Measurements from ENCODE around the gene EIPR1. TPM values are rescaled to one million over a fixed set of nuclear protein-coding genes. Genes with fewer than 3 reads are reported as not detected.

EIPR1 gene
- total and polyA plus RNA-seq, 10 of the 15 experiments (the other 5 are each of a cell fraction or from before 2014, with no cell fraction given), result 23.6 to 61.2 (median 42.2) TPM

GRCh38 chr2:3377612-3378432, at the start of gene EIPR1 (continued):
- peak; percentile 68 for TF ChIP-seq ZNF687 (IDR thresholded peaks at IDR 0.05)
- TF ChIP-seq POLR2A (IDR thresholded peaks at IDR 0.05; ENCODE audit: low read depth, low read length), result peak; percentile 92
- peak; percentile 75 for TF ChIP-seq KLF5 (IDR thresholded peaks at IDR 0.05; ENCODE audit: partially characterized antibody)
- TF ChIP-seq EP300 (IDR thresholded peaks at IDR 0.05; ENCODE audit: borderline replicate concordance in 1 of 2, control insufficient read depth in 1 of 2, low read depth in 2 of 2, low read length in 2 of 2), result 0 out of 4 replicates have a peak, but pooled peaks of 1 of the 2 experiments have one; percentile 6
- peak; percentile 78; the same call in 1 of the 2 replicates for TF ChIP-seq PML (IDR thresholded peaks at IDR 0.05; ENCODE audit: low read length)
- no peak for TF ChIP-seq CTCF (IDR thresholded peaks at IDR 0.05 in 2 of 3, conservative IDR thresholded peaks at IDR 0.05 in 1 of 3; ENCODE audit: control insufficient read depth in 2 of 3, extremely low read depth in 1 of 3, insufficient read depth in 1 of 3, low read depth in 3 of 3, low read length in 3 of 3)
- peak; percentile 55; the same call in 1 of the 2 replicates for TF ChIP-seq FOXK2 (IDR thresholded peaks at IDR 0.05)
- peak; percentile 38; the same call in 1 of the 2 replicates for TF ChIP-seq PAX5 (IDR thresholded peaks at IDR 0.05; ENCODE audit: borderline replicate concordance, low read depth, low read length)
- peak; percentile 68 for TF ChIP-seq PKNOX1 (IDR thresholded peaks at IDR 0.05)
- 0 out of 2 replicates have a peak, but pooled peaks have one; percentile 37 for TF ChIP-seq STAT3 (IDR thresholded peaks at IDR 0.05; ENCODE audit: low read depth, low read length)
- no peak for TF ChIP-seq NFXL1 (IDR thresholded peaks at IDR 0.05; ENCODE audit: borderline replicate concordance)
- TF ChIP-seq CREB1 (IDR thresholded peaks at IDR 0.05; ENCODE audit: low read depth), result peak; percentile 95
- TF ChIP-seq TCF12 (IDR thresholded peaks at IDR 0.05; ENCODE audit: low read depth, low read length), result 0 out of 2 replicates have a peak, but pooled peaks have one; percentile 9
- TF ChIP-seq IRF4 (IDR thresholded peaks at IDR 0.05; ENCODE audit: low read depth, low read length), result peak; percentile 69; the same call in 1 of the 2 replicates
- 0 out of 2 replicates have a peak, but pooled peaks have one; percentile 36 for TF ChIP-seq RFX5 (IDR thresholded peaks at IDR 0.05; ENCODE audit: low read depth, low read length)
- peak; percentile 90 for TF ChIP-seq IKZF1 (conservative IDR thresholded peaks at IDR 0.05)
- TF ChIP-seq ZBED1 (IDR thresholded peaks at IDR 0.05; ENCODE audit: borderline replicate concordance), result peak; percentile 49; the same call in 1 of the 2 replicates
- peak; percentile 67; the same call in 1 of the 2 replicates for TF ChIP-seq POLR2AphosphoS5 (IDR thresholded peaks at IDR 0.05; ENCODE audit: low read length)
- peak in 1 of 2 experiments; percentile 80; a peak in 2 of 3 replicates for TF ChIP-seq EGR1 (IDR thresholded peaks at IDR 0.05; ENCODE audit: borderline replicate concordance in 1 of 2, low read depth in 2 of 2, low read length in 2 of 2)
